Fibroblast of skin of back (primary cell): ENCODE results near the gene LYPD6.
A peak's percentile ranks its signal among the peaks of the same experiment; 100 is the strongest.

Experiments
- DNase-seq: peaks from one replicate; pipeline ENCODE4 v3.0.0-alpha.2; 2013

Gene LYPD6

DNA sequence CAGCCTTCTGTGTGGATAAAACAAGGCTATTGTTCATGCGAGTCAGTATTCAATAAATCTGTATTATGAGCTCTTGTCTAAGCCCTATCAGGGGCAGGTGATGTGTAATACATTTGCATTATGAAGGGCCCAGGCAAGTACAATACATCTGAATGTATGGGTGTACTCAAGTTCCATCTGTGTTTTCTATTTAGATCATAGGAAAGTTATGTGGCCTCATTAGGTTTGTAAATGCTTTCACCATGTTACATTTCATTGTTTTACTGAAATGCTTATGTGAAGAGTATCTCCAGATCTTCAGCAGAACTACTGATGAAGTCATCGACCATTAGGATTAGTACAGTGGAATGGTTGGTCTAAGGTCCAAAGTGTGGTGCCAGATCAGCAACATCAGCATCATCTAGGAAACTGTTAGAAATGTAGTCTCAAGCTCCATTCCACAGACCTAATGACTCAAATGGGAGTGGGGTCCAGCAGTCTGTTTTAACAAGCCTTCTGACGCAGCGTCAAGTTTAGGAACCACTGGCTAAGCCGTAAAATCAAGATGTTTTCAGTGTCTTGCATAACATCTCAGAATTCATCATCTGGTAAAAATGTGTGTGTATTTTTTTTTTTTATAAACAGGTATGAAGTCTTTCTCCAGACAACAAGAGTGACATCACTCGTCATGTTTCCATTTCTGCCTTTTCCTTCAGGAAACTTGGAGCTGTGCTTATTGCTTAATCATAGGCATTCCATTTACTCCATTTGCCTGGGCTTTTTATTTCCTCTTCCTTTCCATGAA is 80.5 kb downstream of the LYPD6 start:
- peak; percentile 22 for DNase-seq

DNA sequence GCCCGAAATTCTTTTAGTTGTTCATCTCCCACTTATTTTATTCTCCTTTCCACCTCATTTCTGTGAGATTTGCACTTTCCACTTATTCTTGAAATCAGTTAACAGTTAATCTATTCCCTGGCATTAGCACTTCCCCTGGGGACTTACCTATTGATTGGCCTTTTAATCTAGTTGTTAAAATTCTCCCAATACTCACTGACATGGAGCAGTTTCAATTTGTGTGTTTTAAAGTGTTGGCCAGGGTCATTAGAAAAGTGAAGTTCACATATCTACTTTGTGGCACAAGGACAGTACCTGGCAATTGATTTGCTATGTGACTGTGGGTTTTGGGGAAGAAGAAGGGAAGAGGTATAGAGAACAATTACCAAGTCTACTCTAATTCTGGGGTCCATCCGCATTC is 83.1 kb downstream of the LYPD6 start:
- no peak for DNase-seq

DNA sequence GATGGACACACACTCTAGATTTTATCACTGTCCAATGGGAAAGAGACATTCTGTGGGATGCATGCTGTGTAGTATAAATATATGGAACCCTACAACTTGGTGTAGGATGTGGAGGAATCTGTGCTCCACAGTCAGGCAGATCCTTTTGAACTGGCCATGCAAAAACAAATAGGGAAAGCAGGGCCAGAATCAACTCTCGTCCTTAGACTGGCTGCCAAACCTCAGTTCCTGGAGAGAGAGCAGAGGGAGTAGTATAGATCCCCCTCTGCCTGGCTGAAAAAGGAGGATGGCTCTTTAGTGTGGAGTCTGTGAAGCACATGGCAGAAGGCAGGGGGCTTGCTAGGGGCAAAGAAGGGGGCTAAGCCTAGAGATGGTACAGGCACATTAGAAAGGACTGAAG is 84.7 kb downstream of the LYPD6 start:
- DNase-seq = no peak

DNA sequence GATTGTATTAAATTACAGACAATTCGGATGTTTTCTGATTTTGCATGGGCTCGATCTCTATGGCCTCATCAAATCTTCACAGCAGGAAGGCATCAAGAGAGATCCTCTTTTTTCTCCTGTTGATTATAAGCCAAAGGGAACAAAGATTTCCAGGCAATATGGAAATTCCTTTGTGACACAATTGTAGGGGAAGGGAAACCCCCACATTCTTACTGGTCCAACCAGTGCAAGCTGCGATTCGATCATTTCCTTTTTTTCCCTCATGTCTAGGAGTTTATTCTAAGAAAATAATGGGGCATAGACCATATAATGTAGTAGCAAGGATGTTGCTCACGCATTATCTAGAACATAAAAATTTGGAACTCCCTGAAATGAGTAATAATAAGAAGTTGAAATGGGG is 87.7 kb downstream of the LYPD6 start:
- no peak for DNase-seq

DNA sequence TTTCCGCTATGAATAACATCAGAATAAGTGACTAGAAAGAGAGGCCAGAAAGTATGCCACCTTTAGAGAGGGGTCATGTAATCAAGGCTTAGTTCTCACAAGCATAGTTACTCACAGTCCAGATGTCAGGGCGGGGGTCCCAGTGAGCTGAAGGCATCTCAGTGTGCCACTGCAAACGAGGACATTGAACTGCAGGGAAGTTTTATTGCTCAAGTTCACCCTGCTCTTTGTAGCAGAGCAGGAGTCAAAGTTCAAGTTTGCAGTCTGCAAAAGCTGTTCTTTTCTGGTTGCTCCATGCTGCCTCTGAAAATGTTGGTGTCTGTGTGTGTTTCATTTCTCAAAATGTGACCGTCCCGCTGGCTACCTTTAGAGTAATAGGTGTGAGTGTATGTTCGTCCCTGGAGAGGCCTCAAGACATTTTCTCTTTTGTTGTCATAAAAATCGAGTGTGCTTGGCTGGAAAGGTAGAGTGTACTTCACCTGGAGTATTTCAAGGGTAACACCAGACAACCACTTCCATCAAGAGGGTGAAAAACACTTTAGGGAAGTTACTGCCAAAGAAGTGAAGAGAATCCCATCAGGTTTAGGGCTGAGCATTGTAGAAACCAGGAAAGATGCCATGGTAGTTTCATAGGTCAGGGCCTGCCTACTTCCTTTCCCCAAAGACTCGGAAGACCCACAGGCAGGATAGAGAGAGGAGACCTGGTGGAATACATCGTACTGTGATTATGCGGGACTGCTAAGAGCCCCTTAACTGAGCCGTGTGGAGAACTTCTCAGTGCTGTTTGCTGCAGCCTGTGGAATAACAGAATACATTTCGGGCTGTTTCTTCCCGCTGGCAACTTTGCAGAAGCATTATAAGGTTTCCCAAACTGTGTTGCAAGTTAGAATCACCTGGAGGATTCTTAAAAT is 89.9 kb downstream of the LYPD6 start:
- no peak for DNase-seq

DNA sequence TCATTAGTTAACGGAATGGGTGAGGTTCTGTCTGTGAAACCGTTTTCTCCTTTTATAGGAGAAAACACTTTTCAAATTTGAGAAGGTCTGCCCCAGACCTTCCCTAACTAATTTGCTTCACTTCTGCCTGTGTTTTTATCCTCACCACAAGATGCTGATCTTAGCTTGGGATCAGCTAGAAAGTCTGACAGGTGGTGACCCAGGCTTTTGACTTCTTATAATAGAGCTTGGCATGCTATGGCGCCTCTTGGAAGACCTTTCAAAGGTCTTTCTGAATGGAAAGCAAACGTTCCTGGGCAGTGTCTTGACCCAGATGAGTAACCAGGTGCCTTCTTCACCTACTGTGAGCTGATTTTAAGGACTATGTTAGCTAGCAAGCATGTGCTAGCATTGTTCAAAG is 91.4 kb downstream of the LYPD6 start:
- no peak for DNase-seq

DNA sequence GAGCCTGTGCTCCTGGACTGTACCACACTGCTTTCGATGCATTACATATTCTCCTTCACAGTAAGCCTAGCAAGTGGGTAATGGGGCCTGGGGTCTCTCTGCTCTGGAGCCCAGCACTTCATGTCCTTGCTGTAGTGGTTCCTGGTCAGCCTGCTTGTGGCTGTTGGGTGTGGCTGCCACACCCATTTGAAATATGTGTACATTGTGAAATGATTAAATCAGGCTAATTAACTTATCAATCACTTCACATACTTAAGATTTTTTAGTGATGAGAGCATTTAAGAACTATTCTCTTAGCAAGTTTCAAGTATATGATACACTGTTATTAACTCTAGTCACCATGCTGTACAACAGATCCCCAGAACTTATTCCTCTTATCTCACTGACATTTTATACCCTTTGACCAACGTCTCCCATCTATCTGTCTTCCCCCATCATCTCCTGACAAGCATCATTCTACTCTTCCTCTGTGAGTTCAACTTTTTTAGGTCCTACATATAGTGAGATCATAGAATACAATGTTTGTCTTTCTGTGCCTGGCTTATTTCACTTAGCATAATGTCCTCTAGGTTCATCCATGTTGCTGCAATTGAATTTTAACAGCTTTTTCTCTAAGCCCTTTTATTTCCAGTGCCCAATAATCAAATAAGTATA is 92.1 kb downstream of the LYPD6 start:
- DNase-seq = peak; percentile 68

DNA sequence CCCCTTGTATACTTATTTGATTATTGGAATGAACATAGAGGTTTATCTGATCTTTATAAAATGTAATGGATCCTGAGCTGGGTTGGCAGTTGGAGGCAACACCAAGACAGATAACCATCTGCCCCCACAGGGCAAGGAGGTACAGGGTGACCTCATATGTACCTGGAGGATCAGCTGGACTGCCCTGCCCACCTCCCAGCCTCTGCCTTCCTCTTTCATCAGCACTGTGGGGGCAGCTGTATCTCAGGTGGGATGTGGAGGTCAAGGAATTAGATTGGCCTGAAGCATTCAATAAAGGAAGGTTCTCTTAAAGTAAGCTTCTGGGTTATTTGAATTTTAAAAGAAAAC is 92.6 kb downstream of the LYPD6 start:
- no peak for DNase-seq

DNA sequence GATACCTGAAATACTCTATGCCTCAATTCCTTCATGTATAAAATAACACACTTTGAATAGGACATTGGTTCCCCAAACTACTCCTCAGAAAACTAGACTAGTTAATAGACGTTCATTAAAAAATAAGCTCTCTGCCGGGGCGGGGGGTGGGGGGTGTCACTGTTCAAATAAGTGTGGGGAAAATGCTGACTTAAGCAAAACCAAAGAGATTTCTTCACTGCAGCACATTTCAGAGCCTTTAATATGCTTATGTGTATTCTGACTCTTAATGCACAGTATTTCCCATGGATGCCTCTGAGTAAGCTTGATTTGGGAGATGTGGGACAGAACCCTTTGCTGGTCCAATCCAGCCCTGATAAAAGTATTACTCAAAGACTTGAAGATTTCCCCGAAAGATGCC is 93.2 kb downstream of the LYPD6 start:
- no peak for DNase-seq

DNA sequence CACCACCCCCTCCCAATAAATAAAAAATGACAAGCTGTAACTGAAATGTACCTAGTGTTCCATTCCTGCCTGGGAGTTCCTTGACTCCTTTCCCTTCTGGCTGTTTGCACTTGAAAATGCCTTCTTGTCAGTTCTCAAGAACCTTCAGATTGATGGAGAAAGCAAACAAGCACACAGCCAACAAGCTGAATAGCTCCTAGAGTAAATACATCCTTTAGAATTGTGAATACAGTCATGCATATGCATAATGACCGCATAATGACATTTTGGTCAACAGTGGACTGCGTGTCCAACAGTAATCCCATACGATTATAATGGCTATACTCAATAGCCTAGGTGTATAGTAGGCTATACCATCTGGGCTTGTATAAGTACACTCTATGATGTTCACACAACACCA is 97.0 kb downstream of the LYPD6 start:
- DNase-seq = no peak

DNA sequence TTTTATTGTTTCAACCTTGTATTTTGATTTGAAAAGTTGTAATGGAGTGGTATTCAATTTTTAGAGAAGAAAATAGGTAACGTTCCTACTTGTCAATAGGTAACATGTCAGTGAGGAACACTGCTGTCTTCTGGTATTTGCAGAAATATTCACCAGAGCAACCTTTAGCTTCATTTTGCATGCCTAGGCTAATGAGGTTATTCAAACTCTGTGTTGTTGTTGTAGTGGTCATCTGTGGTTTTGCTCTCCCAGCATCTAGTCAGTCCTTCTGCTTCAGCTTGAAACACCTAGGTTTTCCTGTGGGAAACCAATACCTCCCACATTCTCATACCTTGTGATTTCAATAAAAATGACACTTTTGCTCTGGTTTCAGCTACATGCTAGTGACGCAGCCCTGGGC is 98.4 kb downstream of the LYPD6 start:
- no peak for DNase-seq

DNA sequence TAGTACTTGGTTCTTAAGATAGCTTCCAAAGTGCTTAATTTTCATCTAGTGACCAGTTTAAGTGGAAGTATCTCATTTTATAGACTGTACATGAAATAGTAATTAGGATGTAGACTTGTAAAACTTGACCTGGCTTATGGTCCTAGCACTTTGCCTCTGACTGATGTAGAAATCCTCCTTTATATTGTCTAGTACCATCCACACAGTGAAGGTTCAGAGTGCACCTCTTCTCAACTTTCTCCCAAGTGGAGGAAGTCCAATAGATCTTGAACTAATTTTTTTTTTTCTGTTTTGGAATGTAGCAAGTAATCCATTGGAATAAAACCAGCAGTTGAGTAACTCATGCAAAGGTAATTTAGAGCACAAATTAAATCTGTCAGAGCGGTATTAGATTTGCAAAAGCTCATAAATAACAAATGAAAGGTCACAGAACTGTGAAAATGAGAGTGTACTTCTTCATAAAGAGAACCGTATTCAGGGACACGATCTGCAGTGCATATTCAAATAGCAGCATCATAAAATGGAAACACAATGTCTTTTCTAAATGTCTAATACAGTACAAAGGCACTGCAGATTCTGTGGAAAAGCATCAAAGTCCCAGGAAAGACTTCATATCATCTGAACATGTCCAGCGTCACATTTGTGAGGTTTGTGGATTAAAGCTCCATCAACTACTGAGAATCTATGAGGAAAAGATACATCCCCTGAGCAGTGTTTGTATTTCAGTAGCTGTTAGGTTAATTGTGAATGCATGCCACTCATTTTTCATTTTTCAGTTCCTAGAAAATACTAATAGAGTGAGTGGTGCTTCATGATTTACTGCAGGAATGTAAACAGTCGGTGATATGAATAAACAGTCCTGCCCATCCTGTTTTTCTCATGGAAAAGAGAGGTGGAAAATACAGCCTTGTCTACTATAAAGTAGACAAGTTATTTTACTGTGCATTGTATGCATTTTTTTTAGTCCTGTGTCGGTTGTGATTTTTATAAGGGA is 100.7 kb downstream of the LYPD6 start:
- DNase-seq = peak; percentile 8

DNA sequence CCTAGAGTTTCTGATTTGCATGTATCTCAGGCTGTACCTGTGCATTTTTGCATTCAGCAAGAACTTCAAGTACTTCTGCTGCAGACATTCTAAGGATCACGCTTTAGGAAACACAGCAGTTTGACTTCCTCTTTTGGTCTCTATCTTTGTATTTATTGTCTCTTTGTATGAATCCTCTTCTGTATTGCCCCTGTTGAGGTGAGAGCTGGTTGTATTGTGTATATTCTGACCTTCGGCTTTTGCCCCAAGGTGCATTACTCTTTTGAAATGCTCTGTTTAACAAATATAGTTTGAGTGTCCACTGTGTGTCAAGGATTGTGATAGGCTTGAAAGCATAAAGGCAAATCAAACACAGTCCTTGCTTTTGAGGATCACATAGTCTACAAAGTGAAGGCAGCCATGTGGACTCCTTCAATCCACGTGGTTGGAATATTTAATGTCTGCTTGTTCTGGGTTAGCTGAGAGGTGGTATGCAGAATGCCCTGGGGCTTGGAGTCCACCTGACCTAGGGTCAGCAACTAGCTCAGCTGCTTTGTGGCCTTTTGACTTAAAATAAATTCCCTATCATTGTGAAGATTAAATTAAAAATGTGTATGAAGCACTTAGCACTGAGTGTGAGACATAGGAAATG is 108.1 kb downstream of the LYPD6 start:
- no peak for DNase-seq

DNA sequence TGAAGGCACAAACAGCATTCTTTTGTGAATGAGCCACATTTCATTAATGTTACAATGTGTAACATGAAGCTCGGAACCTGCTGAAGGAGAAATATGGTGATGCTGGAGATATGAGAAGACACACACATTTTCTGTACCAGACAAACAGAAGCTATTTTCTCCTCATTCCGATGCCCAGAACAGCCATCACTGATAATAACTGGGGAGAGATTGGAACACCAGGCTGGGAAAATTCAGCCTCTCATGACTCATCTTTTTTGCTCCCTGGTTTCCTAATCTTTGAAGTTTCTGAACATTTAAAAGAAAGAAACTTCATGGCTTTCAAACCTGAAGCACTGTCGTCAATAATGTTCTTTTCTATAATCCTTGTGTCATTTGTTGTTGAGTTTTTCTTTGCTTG is 110.9 kb downstream of the LYPD6 start:
- DNase-seq = no peak

DNA sequence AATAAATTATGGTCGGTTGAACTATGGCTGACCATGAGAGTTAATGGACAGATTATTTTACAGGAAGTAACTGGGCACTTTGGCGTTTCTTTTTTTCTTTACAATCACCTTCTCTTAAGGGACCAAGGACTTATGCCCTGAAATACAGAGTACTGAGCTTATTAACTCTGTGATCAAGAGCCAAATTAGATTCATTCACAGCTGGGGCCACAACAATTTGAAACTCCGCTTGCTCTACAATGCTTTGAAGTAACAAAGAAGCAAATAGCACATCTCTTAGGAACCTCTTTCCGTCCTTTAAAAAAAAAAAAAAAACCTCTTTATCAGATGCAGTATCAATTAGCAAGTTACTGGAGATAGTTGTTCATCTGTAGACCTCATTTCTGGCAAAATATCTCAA is 112.0 kb downstream of the LYPD6 start:
- no peak for DNase-seq

DNA sequence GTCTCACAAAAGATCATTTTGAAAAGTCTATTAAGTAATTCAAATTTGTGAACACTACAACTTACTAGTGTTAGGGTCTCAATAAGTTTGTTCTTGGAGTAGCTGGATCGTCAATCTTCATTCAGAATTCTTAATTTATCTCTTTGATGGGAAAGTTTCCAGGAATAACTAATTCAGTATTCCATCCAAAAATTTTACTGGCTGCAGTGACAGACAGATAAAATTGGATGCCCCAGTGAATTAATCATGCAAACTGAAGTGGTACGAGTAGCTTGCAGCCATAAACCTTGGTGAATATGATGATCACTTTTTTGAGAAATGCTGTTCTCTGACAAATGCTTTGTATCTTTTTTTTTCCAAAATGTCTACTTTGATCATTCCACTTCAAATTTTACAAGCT is 112.8 kb downstream of the LYPD6 start:
- no peak for DNase-seq

DNA sequence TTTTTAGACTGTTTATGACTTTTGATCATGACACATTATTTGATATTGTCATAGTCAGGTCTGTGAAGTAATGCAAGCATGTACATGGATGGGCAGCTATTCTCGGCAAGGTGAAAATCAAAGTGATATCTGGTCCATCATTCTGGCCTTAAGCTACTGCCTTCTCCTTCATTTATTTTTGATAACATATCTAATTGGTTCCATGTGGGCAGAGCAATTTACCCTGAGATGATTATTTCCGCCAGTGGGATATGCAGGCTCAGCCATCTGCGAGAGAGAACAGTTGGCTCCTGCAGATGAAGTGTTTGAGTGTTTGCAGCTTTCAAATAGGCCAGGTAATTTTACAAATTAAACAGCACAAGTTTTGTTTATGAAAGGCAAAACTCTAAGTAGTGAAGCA is 116.4 kb downstream of the LYPD6 start:
- DNase-seq = no peak

DNA sequence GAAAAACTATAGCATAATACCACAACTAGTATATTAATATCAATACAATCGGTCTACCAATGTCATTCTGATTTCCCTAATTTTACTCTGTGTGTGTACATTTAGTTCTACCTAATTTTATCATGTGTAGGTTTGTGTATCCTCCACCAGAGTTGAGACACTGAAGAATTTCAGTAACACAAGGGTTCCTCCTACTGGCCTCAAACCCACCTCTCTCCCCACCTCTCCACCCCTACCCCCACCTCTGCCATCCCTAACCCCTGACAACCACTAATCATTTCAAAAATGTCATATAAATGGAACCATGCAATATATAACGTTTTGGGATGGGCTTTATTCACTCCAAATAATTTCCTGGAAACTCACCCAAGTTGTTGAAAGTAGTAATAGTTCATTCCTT is 117.9 kb downstream of the LYPD6 start:
- DNase-seq = no peak

DNA sequence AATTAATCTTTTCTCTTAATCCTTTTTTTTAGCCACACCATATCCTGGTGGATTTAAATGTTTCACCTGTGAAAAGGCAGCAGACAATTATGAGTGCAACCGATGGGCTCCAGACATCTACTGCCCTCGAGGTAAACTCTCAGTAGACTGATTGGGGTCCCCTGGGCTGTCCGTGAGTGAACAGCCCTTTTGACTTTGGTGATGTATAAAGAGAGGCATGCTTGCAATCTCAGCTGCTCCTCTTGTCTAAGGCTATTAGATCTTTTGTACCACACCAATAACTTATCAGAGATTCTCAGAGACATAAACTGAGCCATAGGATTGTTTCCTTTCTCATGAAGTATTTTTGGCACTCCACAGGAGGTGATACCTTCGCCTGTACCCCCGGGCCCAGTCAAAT is 118.6 kb downstream of the LYPD6 start:
- no peak for DNase-seq

DNA sequence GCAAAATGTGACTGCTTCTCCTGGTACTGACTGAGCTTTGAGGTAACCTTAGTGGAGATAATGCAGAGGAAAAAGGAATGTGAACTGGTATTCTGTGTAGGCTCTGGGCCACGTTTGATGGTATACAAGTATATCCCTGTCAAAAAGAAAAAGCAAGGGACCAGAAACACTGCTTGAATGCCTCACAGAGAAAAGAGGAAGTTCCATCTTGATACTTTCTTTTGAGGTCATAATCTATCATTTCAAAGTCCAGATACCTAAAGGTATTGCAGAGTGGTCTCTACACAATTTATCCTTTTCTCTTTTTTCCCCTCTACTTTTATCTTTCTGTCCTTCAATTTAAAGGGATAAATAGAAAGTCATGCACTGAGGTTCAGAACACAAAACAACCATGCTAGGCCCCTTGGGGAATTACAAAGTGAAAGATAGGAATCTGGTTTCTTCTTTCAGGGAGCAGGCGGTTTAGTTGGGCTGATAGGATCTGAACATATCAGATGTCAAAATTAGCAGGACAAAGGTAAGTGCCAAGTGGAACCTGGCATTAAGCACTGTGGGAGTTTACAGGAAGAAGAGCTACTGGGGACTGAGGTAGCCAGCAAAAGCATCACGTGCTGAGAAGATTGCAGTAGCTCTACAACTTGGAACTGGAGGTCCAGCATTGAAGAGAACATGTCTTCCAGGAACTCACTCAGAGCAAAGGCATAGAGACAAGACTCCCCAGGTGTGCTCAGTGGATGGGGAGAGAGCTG is 121.2 kb downstream of the LYPD6 start:
- DNase-seq = no peak

DNA sequence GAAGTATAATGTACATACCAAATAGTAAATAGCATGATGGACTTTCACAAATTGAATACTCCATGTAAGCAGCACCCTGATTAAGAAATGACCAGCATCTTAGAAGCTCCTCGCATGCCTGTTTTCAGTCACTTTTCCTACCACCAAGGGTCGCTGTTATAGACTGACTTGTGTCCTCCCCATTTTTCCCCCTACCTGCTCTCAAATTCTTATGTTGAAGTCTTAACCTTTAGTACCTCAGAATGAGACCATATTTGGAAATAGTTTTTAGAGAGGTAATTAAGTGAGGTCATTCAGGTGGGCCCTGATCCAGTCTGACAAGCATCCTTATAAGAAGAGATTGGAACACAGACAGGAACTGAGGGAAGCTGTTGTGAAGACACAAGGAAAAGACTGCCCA is 125.9 kb downstream of the LYPD6 start:
- no peak for DNase-seq
